Measurements from ENCODE around the gene FGD4. TPM values are rescaled to one million over a fixed set of nuclear protein-coding genes. Genes with fewer than 3 reads are reported as not detected.

Gene FGD4
- total RNA-seq, 1 experiment from 2014 or later = 39.7 TPM

DNA sequence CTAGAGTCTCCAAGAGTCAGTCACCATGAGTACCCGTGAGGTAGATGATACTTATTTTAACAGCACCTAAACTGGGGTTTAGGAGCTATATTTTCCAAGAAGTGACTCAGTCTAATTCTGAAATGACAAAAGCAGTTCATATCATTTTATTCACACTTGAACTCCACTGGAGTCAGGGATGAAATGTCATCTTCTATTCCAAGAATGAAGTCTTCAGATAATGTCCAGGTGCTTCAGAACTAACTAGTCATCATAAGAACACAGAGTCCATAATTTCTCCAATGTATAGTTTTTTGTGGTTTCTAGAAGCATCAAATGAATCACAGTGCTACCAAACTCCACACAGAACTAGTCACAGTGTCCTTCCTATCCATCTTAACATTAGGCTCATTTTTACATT is 293.0 kb downstream of the FGD4 start (continued):
- TF ChIP-seq, protein P1, sequence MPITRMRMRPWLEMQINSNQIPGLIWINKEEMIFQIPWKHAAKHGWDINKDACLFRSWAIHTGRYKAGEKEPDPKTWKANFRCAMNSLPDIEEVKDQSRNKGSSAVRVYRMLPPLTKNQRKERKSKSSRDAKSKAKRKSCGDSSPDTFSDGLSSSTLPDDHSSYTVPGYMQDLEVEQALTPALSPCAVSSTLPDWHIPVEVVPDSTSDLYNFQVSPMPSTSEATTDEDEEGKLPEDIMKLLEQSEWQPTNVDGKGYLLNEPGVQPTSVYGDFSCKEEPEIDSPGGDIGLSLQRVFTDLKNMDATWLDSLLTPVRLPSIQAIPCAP (CRISPR knock-in tag; IDR thresholded peaks at IDR 0.05) = no peak
- TF ChIP-seq EMX1 (CRISPR knock-in tag; IDR thresholded peaks at IDR 0.05) = no peak

DNA sequence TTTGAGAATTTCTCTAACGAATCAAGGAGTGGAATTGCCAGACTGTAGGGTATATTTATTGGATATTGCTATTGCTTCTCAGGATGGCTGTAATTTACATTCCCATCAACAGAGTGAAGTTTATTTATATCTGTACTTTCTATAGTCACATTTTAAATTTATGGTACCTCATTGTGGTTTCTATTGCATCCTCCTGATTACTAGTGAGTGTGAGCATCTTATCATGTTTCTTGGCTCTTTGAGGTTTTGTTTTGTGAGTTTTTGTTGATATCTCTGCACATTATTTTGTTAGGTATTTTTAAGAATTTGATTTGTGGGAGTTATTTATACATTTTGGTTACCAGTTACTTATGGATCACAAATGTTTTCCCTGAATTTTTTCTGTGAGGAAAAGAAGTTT is 293.7 kb downstream of the FGD4 start:
- TF ChIP-seq, protein P2, sequence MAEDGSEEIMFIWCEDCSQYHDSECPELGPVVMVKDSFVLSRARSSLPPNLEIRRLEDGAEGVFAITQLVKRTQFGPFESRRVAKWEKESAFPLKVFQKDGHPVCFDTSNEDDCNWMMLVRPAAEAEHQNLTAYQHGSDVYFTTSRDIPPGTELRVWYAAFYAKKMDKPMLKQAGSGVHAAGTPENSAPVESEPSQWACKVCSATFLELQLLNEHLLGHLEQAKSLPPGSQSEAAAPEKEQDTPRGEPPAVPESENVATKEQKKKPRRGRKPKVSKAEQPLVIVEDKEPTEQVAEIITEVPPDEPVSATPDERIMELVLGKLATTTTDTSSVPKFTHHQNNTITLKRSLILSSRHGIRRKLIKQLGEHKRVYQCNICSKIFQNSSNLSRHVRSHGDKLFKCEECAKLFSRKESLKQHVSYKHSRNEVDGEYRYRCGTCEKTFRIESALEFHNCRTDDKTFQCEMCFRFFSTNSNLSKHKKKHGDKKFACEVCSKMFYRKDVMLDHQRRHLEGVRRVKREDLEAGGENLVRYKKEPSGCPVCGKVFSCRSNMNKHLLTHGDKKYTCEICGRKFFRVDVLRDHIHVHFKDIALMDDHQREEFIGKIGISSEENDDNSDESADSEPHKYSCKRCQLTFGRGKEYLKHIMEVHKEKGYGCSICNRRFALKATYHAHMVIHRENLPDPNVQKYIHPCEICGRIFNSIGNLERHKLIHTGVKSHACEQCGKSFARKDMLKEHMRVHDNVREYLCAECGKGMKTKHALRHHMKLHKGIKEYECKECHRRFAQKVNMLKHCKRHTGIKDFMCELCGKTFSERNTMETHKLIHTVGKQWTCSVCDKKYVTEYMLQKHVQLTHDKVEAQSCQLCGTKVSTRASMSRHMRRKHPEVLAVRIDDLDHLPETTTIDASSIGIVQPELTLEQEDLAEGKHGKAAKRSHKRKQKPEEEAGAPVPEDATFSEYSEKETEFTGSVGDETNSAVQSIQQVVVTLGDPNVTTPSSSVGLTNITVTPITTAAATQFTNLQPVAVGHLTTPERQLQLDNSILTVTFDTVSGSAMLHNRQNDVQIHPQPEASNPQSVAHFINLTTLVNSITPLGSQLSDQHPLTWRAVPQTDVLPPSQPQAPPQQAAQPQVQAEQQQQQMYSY (CRISPR knock-in tag; IDR thresholded peaks at IDR 0.05) = no peak
- TF ChIP-seq ZNF423 (CRISPR knock-in tag; IDR thresholded peaks at IDR 0.05) (no peak), TEAD1 (CRISPR knock-in tag; IDR thresholded peaks at IDR 0.05) (no peak)
- TF ChIP-seq, protein P3, sequence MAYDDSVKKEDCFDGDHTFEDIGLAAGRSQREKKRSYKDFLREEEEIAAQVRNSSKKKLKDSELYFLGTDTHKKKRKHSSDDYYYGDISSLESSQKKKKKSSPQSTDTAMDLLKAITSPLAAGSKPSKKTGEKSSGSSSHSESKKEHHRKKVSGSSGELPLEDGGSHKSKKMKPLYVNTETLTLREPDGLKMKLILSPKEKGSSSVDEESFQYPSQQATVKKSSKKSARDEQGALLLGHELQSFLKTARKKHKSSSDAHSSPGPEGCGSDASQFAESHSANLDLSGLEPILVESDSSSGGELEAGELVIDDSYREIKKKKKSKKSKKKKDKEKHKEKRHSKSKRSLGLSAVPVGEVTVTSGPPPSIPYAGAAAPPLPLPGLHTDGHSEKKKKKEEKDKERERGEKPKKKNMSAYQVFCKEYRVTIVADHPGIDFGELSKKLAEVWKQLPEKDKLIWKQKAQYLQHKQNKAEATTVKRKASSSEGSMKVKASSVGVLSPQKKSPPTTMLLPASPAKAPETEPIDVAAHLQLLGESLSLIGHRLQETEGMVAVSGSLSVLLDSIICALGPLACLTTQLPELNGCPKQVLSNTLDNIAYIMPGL (CRISPR knock-in tag; IDR thresholded peaks at IDR 0.05) = no peak
- POLR2A ChIA-PET = no interaction called here
- Mint-ChIP-seq H3K4me1 (peaks cover 49% of the 10 kb centered on the region), H3K27me3 (ENCODE audit: low read depth) (no peaks in the 10 kb centered on the region), H3K36me3 (peaks cover 42% of the 10 kb centered on the region), H3K9me3 (peaks cover 22% of the 10 kb centered on the region), H3K4me3 (no peak overlapping the region), H3K27ac (no peak overlapping the region)
- no peak for ATAC-seq
- CTCF ChIA-PET = no interaction called here
- no peak for DNase-seq (ENCODE audit: low spot score)

Measured in WTC11 (cell line).